B cell (primary cell): ENCODE measurements around the gene WWTR1.

ENCODE experiments used
- CTCF ChIP-seq: fragments of 200-600 bp; IDR thresholded peaks from one replicate; pipeline ENCODE4 v1.8.0; 2022; ENCODE audit warnings: antibody characterized with exemption, mild to moderate bottlenecking
- EZH2 ChIP-seq: IDR thresholded peaks from 2 replicates; pipeline ENCODE4 v1.6.1; 2012; ENCODE audit warnings: borderline replicate concordance, low read depth, mild to moderate bottlenecking, moderate library complexity, low read length; ENCODE audit not compliant: insufficient read depth, poor library complexity, severe bottlenecking

- TF ChIP-seq EZH2 (no peak), CTCF (no peak)
Measured at GRCh38 chr3:149511040-149511626, 146.7 kb downstream of the WWTR1 start.
